ENCODE data around the gene ATG9A.

Gene ATG9A

GRCh38 chr2:219271021-219271420 is 41.6 kb upstream of the ATG9A start (continued):
- no peak for TF ChIP-seq ZNF48 (tag by site-specific recombination; IDR thresholded peaks at IDR 0.05)
- TF ChIP-seq ZNF843 (tag by site-specific recombination; IDR thresholded peaks at IDR 0.05) = no peak

DNA sequence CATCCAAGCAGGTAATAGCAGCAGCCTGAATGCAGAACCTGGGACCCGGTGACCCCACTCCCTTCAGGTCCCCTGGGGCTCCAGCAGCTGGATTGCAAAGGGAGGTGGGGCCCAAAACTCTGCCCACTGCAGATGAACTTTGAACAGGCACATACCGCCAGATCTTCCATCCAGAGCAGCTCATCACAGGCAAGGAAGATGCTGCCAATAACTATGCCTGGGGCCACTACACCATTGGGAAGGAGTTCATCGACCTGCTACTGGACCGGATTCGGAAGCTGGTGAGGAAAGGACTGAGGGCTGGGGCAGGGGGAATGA is 40.6 kb upstream of the ATG9A start:
- ChIA-PET POLR2A (interaction anchor here (0.8 kb wide), 1 partner anchor 24 kb away, joined by 3 read pairs; the partner anchor contains the start of genes GLB1L and STK16), CTCF (interaction anchor here (1.4 kb wide), 1 partner anchor 25 kb away, joined by 7 read pairs; no protein-coding TSS in a partner anchor)
- Histone ChIP-seq H3K9me3 (ENCODE audit: control insufficient read depth, insufficient read depth, low read depth, low read length) (no peaks in the 10 kb centered on the region), H3K27ac (ENCODE audit: extremely low read depth, low read depth, low read length) (no peak overlapping the region), H3K4me3 (ENCODE audit: low read depth, low read length) (no peak overlapping the region), H3K4me1 (ENCODE audit: control insufficient read depth, insufficient read depth, low read length) (no peaks in the 10 kb centered on the region), H3K36me3 (ENCODE audit: control insufficient read depth in 2 of 2, insufficient read depth in 1 of 2, low read length in 2 of 2) (no peaks in the 10 kb centered on the region)
- no peak for TF ChIP-seq ZNF169 (tag by site-specific recombination; IDR thresholded peaks at IDR 0.05)
- no peak for TF ChIP-seq SCRT2 (tag by site-specific recombination; IDR thresholded peaks at IDR 0.05)
- TF ChIP-seq KLF10 (tag by site-specific recombination; IDR thresholded peaks at IDR 0.05) = no peak
- TF ChIP-seq ZNF623 (tag by site-specific recombination; IDR thresholded peaks at IDR 0.05) = no peak
- TF ChIP-seq ZNF658 (tag by site-specific recombination; IDR thresholded peaks at IDR 0.05) = no peak
- TF ChIP-seq, protein P1, sequence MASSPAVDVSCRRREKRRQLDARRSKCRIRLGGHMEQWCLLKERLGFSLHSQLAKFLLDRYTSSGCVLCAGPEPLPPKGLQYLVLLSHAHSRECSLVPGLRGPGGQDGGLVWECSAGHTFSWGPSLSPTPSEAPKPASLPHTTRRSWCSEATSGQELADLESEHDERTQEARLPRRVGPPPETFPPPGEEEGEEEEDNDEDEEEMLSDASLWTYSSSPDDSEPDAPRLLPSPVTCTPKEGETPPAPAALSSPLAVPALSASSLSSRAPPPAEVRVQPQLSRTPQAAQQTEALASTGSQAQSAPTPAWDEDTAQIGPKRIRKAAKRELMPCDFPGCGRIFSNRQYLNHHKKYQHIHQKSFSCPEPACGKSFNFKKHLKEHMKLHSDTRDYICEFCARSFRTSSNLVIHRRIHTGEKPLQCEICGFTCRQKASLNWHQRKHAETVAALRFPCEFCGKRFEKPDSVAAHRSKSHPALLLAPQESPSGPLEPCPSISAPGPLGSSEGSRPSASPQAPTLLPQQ (tag by site-specific recombination; IDR thresholded peaks at IDR 0.05) = no peak
- TF ChIP-seq ZNF785 (tag by site-specific recombination; IDR thresholded peaks at IDR 0.05) = no peak
- TF ChIP-seq YY1 (tag by site-specific recombination; IDR thresholded peaks at IDR 0.05) = no peak
- no peak for TF ChIP-seq ZNF366 (tag by site-specific recombination; conservative IDR thresholded peaks at IDR 0.05)
- TF ChIP-seq ZNF629 (tag by site-specific recombination; IDR thresholded peaks at IDR 0.05) = no peak
- TF ChIP-seq ZNF510 (tag by site-specific recombination; IDR thresholded peaks at IDR 0.05; ENCODE audit: insufficient replicate concordance) = no peak

DNA sequence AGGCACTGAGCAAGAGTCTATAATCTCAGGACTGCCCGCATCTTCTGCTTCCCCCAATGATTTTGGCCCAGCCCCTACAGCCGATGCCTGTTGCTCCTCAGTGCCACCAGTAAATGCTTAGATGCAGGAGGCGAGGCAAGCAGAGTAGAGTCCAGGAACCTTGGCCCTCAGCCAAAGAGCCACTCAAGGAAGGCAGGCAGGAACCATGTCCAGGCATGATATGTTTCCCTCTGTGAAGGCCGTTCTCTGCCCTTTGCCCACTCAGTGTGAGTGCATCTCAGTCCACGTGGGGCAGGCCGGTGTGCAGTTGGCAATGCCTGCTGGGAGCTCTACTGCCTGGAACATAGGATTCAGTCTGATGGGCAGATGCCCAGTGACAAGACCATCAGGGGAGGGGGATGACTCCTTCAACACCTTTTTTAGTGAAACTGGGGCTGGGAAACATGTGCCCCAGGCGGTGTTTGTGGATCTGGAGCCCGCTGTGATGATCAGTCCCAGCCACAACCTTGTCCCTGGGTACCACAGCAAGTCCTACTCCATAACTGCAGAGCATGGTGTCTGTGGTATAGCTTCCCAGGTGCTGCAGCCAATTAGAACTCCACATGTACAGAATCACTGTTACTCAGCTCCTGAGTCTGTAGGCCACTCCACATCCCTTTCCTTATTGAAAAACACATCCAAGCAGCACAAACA is 40.1 kb upstream of the ATG9A start:
- Histone ChIP-seq H3K4me1 (ENCODE audit: control insufficient read depth, insufficient read depth, low read length) (no peaks in the 10 kb centered on the region), H3K9me3 (ENCODE audit: control insufficient read depth, insufficient read depth, low read depth, low read length) (no peaks in the 10 kb centered on the region), H3K4me3 (ENCODE audit: low read depth, low read length) (no peak overlapping the region), H3K36me3 (ENCODE audit: control insufficient read depth in 2 of 2, insufficient read depth in 1 of 2, low read length in 2 of 2) (no peaks in the 10 kb centered on the region), H3K27ac (ENCODE audit: extremely low read depth, low read depth, low read length) (no peak overlapping the region)
- ChIA-PET POLR2A (interaction anchor here (0.8 kb wide), 1 partner anchor 24 kb away, joined by 3 read pairs; the partner anchor contains the start of genes GLB1L and STK16), CTCF (interaction anchor here (0.8 to 1.4 kb wide), 2 partner anchors 8 to 25 kb away, joined by 6 to 7 read pairs; no protein-coding TSS in a partner anchor)
- TF ChIP-seq ZIC2 (tag by site-specific recombination; IDR thresholded peaks at IDR 0.05) = peak; percentile 80
- TF ChIP-seq ZNF707 (tag by site-specific recombination; IDR thresholded peaks at IDR 0.05) = no peak
- peak; percentile 43; the same call in 1 of the 2 replicates for TF ChIP-seq SCRT1 (tag by site-specific recombination; IDR thresholded peaks at IDR 0.05; ENCODE audit: borderline replicate concordance)
- no peak for TF ChIP-seq CTCF (tag by site-specific recombination; IDR thresholded peaks at IDR 0.05)
- no peak for TF ChIP-seq TCF7L2 (IDR thresholded peaks at IDR 0.05; ENCODE audit: borderline replicate concordance, low read depth, low read length)
- TF ChIP-seq ZNF16 (tag by site-specific recombination; IDR thresholded peaks at IDR 0.05; ENCODE audit: low read depth) = no peak
- peak; percentile 77 for TF ChIP-seq ZBTB17 (tag by site-specific recombination; IDR thresholded peaks at IDR 0.05)
- TF ChIP-seq ZNF76 (tag by site-specific recombination; IDR thresholded peaks at IDR 0.05; ENCODE audit: borderline replicate concordance, low read depth) = 0 out of 2 replicates have a peak, but pooled peaks have one; percentile 19
- no peak for TF ChIP-seq ZNF585B (tag by site-specific recombination; IDR thresholded peaks at IDR 0.05)
- TF ChIP-seq ZBTB48 (tag by site-specific recombination; IDR thresholded peaks at IDR 0.05) = 0 out of 2 replicates have a peak, but pooled peaks have one; percentile 20
- peak; percentile 86 for TF ChIP-seq SCRT2 (tag by site-specific recombination; IDR thresholded peaks at IDR 0.05)

Measured in HEK293 (cell line).